Activated T-helper 1 cell treated with anti-CD3 and anti-CD28 coated beads, Interleukin-2, amount 50 U/mL, for 16 hours (primary cell): ENCODE results near the gene PDE6D.

ENCODE experiments used
- DNase-seq, 2 donors: peaks; one replicate each; pipeline ENCODE4 v3.0.0-alpha.2; 2020; ENCODE audit warnings: low read depth in 1 of 2, low spot score in 1 of 2

PDE6D gene

GRCh38 chr2:231780909-231781797 is at the start of gene PDE6D:
Gene PDE6D, minus strand, starts transcription at chr2:231781282. Its CDS starts 168 bp downstream, at chr2:231781114.
- DNase-seq, result peak; percentile 92 to 94

GRCh38 chr2:231821908-231822307 is 40.8 kb upstream of the PDE6D start:
- DNase-seq, result no peak

GRCh38 chr2:231820786-231821303 is 39.8 kb upstream of the PDE6D start:
- no peak for DNase-seq

GRCh38 chr2:231819447-231820042 is 38.5 kb upstream of the PDE6D start:
- DNase-seq, result no peak

GRCh38 chr2:231816327-231817026 is 35.4 kb upstream of the PDE6D start:
- no peak for DNase-seq

GRCh38 chr2:231810905-231811304 is 29.8 kb upstream of the PDE6D start:
- no peak for DNase-seq

- DNase-seq, result no peak
Observed at GRCh38 chr2:231807020-231807419, 25.9 kb upstream of the PDE6D start.

- DNase-seq, result no peak
Observed at GRCh38 chr2:231803501-231804138, 22.5 kb upstream of the PDE6D start.

- DNase-seq, result no peak
Observed at GRCh38 chr2:231800493-231801091, 19.5 kb upstream of the PDE6D start.

- DNase-seq, result no peak
Observed at GRCh38 chr2:231795525-231796327, 14.6 kb upstream of the PDE6D start.

- no peak for DNase-seq
Observed at GRCh38 chr2:231794383-231794782, 13.3 kb upstream of the PDE6D start.

- DNase-seq, result no peak
Observed at GRCh38 chr2:231791107-231791506, 10.0 kb upstream of the PDE6D start.

GRCh38 chr2:231786917-231787292 is 5.8 kb upstream of the PDE6D start:
- no peak for DNase-seq

- peak; percentile 68 to 72 for DNase-seq
Observed at GRCh38 chr2:231786177-231786916, 5.3 kb upstream of the PDE6D start, which contains the start of gene COPS7B. Gene COPS7B, plus strand, starts transcription at chr2:231786445. Its CDS starts 2,126 bp downstream, at chr2:231788571.

GRCh38 chr2:231785822-231786176 is 4.7 kb upstream of the PDE6D start:
- no peak for DNase-seq

- DNase-seq, result no peak
Observed at GRCh38 chr2:231785413-231785812, 4.3 kb upstream of the PDE6D start.

- DNase-seq, result no peak
Observed at GRCh38 chr2:231781798-231782726, 980 bp upstream of the PDE6D start.
